ENCODE measurements around the gene TLN1. TPM values are rescaled to one million over a fixed set of nuclear protein-coding genes. Genes with fewer than 3 reads are reported as not detected.

Gene TLN1
- total RNA-seq, 1 donor from 2014 or later: 56.2 TPM

DNA sequence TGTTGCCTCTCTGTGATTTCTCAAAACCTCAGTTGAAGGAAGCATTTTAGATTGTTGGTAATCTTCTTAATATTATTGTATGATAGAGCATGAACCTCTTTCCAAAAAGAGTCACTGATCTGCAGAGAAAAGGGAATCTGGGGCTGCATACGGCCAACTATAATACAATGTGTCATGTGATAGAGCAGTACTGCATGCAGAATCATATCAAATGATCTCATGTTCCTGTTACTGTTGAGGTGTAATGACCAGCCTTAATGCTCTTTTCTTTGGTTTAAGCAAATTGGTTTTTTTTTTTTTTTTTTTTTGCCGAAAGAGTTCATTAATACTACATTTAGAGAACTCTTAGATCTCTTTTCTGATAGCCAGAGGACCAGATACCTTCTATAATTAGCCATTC is 35.0 kb upstream of the TLN1 start:
- Mint-ChIP-seq H3K27ac (ENCODE audit: unreplicated experiment) (no peak overlapping the region), H3K27me3 (ENCODE audit: unreplicated experiment) (no peaks in the 10 kb centered on the region), H3K4me3 (ENCODE audit: unreplicated experiment) (no peak overlapping the region), H3K9me3 (ENCODE audit: unreplicated experiment) (no peaks in the 10 kb centered on the region), H3K36me3 (ENCODE audit: unreplicated experiment) (no peaks in the 10 kb centered on the region), H3K4me1 (ENCODE audit: low read depth, unreplicated experiment) (no peaks in the 10 kb centered on the region)
- DNase-seq: no peak
- TF ChIP-seq, protein P1, sequence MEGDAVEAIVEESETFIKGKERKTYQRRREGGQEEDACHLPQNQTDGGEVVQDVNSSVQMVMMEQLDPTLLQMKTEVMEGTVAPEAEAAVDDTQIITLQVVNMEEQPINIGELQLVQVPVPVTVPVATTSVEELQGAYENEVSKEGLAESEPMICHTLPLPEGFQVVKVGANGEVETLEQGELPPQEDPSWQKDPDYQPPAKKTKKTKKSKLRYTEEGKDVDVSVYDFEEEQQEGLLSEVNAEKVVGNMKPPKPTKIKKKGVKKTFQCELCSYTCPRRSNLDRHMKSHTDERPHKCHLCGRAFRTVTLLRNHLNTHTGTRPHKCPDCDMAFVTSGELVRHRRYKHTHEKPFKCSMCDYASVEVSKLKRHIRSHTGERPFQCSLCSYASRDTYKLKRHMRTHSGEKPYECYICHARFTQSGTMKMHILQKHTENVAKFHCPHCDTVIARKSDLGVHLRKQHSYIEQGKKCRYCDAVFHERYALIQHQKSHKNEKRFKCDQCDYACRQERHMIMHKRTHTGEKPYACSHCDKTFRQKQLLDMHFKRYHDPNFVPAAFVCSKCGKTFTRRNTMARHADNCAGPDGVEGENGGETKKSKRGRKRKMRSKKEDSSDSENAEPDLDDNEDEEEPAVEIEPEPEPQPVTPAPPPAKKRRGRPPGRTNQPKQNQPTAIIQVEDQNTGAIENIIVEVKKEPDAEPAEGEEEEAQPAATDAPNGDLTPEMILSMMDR (IDR thresholded peaks at IDR 0.05; ENCODE audit: partially characterized antibody, unreplicated experiment): no peak

DNA sequence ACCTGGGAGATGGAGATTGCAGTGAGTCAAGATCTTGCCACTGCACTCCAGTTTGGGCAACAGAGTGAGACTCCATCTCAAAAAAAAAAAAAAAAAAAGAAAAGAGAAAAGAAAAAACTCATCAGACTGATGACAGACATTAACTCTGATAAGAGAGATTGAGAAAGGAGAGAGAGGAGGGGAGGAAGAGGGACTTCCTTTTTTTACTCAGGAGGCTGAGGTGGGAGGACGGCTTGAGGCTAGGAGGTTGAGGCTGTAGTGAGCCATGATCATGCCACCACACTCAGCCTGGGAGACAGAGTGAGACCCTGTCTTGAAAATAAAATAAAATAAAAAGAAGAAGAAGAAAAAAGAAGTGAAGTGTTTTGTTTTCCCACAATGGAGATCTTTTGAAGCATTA is 31.8 kb upstream of the TLN1 start:
- Mint-ChIP-seq H3K4me3 (ENCODE audit: unreplicated experiment) (no peak overlapping the region), H3K27me3 (ENCODE audit: unreplicated experiment) (no peaks in the 10 kb centered on the region), H3K4me1 (ENCODE audit: low read depth, unreplicated experiment) (peaks cover 3% of the 10 kb centered on the region), H3K27ac (ENCODE audit: unreplicated experiment) (no peak overlapping the region), H3K9me3 (ENCODE audit: unreplicated experiment) (peaks cover 2% of the 10 kb centered on the region), H3K36me3 (ENCODE audit: unreplicated experiment) (no peaks in the 10 kb centered on the region)
- no peak for DNase-seq
- TF ChIP-seq, protein P1 (IDR thresholded peaks at IDR 0.05; ENCODE audit: partially characterized antibody, unreplicated experiment): no peak

DNA sequence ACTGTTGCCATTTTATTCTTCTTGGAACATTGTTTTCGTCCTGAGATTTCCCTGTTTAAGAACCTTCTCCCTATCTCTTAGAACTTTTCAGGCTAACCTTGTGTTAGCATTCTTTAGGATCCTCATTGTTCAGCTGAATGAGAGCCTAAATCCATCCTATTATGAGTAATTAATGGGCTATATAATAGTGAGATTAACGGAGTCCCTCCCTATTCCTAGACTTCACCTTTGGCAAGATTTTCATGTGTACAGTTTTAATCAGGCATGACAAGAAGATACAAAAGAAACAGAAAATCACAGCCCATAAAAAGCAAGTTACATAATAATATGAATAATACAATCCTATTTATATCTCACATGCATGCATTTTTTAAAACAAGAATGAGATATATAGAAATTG is 31.2 kb upstream of the TLN1 start:
- Mint-ChIP-seq H3K9me3 (ENCODE audit: unreplicated experiment) (peaks cover 4% of the 10 kb centered on the region), H3K4me3 (ENCODE audit: unreplicated experiment) (no peak overlapping the region), H3K27ac (ENCODE audit: unreplicated experiment) (no peak overlapping the region), H3K27me3 (ENCODE audit: unreplicated experiment) (no peaks in the 10 kb centered on the region), H3K4me1 (ENCODE audit: low read depth, unreplicated experiment) (peaks cover 3% of the 10 kb centered on the region), H3K36me3 (ENCODE audit: unreplicated experiment) (no peaks in the 10 kb centered on the region)
- TF ChIP-seq, protein P1 (IDR thresholded peaks at IDR 0.05; ENCODE audit: partially characterized antibody, unreplicated experiment): no peak
- no peak for DNase-seq

DNA sequence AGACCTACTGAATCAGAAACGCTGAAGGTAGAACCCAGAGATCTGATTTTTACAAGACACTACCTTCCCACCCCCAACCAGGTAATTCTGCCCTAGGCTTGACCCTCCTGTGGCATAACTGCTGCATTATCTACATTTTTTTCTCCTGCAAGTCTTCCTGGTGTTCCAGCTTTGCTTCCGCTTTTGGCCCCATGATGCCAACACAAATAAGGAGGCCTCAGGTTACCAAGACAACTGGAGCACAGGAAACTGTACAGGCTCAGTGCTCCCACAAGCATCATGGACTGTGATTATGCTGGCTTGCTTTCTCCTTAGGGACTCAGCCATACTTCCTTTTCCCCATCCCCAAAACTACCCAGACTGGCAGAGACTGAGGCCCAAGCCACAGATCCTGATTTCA is 28.7 kb upstream of the TLN1 start:
- no peak overlapping the region for H3K27ac Mint-ChIP-seq (ENCODE audit: unreplicated experiment)

DNA sequence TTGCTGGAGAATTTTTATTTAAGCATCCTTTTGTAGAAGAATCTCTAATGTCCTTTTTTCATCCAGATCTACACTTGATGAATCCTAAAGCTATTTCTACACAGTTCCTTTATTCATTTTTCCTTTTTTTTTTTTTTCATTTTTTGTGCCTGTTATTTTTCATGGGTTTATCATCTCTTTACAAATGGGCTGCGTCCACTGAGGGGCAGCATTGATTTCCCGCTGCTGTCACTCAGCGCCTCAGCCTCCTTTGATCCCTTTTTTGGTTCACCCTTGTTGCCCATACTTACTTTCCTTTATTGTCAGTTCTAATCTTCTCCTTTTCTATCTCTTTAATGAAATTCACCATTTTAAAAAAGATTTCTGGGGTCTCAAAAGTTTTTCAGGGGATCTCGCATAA is 27.8 kb upstream of the TLN1 start:
- TF ChIP-seq, protein P1 (IDR thresholded peaks at IDR 0.05; ENCODE audit: partially characterized antibody, unreplicated experiment): no peak
- Mint-ChIP-seq H3K27ac (ENCODE audit: unreplicated experiment) (no peak overlapping the region), H3K4me1 (ENCODE audit: low read depth, unreplicated experiment) (peaks cover 8% of the 10 kb centered on the region), H3K27me3 (ENCODE audit: unreplicated experiment) (peaks cover 6% of the 10 kb centered on the region), H3K4me3 (ENCODE audit: unreplicated experiment) (no peak overlapping the region), H3K36me3 (ENCODE audit: unreplicated experiment) (peaks cover 4% of the 10 kb centered on the region), H3K9me3 (ENCODE audit: unreplicated experiment) (peaks cover 13% of the 10 kb centered on the region)
- DNase-seq: no peak

More for the DNA sequence above, 28.7 kb upstream of the TLN1 start:
- no peak for DNase-seq
- Mint-ChIP-seq H3K4me3 (ENCODE audit: unreplicated experiment) (no peak overlapping the region), H3K4me1 (ENCODE audit: low read depth, unreplicated experiment) (peaks cover 8% of the 10 kb centered on the region), H3K27me3 (ENCODE audit: unreplicated experiment) (peaks cover 6% of the 10 kb centered on the region), H3K36me3 (ENCODE audit: unreplicated experiment) (peaks cover 4% of the 10 kb centered on the region), H3K9me3 (ENCODE audit: unreplicated experiment) (peaks cover 13% of the 10 kb centered on the region)
- TF ChIP-seq, protein P1 (IDR thresholded peaks at IDR 0.05; ENCODE audit: partially characterized antibody, unreplicated experiment): no peak

Measured in glutamatergic neuron (in vitro differentiated cells).